ENCODE data around the gene XPNPEP2.

DNA sequence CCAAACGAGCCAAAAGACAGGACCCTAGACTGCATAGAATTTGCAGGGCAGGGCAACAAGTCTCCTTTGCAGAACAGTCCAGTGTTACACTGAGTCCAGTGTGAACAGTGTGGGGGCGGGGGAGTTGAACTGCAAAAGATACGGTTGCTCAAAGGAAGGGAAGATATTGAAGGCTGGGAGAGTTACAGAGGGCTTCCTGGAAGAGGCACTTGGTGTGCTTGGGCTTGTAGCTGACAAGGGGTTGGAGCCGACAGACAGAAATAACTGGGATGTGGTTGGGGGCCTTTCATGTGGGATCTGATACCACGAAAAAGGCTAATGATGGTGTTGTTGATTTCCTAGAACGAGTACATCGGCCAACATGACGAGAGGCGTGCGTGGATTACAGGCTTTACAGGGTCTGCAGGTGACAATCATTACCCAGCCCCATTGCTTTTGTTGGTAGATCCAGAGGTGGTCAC lies 6.1 kb downstream of the XPNPEP2 start:
- no peak for TF ChIP-seq EZH2 (IDR thresholded peaks at IDR 0.05; ENCODE audit: insufficient read depth, poor library complexity, severe bottlenecking)
- TF ChIP-seq EZH2phosphoT487 (IDR thresholded peaks at IDR 0.05; ENCODE audit: insufficient read depth, low read depth), result no peak
